Mucosa of descending colon (tissue), 3 donors: ENCODE measurements around the gene KIF18B. TPM values are rescaled to one million over a fixed set of nuclear protein-coding genes. Genes with fewer than 3 reads are reported as not detected.

Experiments used
- ATAC-seq: fragments of 200-7000 bp; cut with Tn5 transposase; one replicate; pipeline ENCODE4 v1.9.1; 2020; ENCODE audit warnings: mild to moderate bottlenecking, moderate library complexity
- DNase-seq, 3 donors: peaks; one replicate each; pipeline ENCODE4 v3.0.0-alpha.2; 2020
- H3K36me3 ChIP-seq: fragments of 200-600 bp; one replicate; pipeline ENCODE4 v1.8.0; 2021; ENCODE audit warnings: low read depth, mild to moderate bottlenecking
- H3K4me1 ChIP-seq: fragments of 200-600 bp; one replicate; pipeline ENCODE4 v1.8.0; 2021; ENCODE audit warnings: low read depth, mild to moderate bottlenecking
- H3K4me3 ChIP-seq: fragments of 200-600 bp; one replicate; pipeline ENCODE4 v1.8.0; 2021; ENCODE audit warnings: mild to moderate bottlenecking
- H3K9me3 ChIP-seq: fragments of 200-600 bp; one replicate; pipeline ENCODE4 v1.8.0; 2021; ENCODE audit warnings: mild to moderate bottlenecking
- CTCF ChIP-seq: fragments of 200-600 bp; IDR thresholded peaks from one replicate; pipeline ENCODE4 v1.8.0; 2022; ENCODE audit warnings: antibody characterized with exemption, mild to moderate bottlenecking
- intact Hi-C, 2 donors: fragments of 100-400 bp; cut with DNase I in 1 of 2; cut with micrococcal nuclease in 1 of 2; formaldehyde crosslinking; loops; one replicate each; pipeline versions ENCODE4 v1.11.0 to v1.11.1; 2022; cut with DNase I, micrococcal nuclease
- total RNA-seq, 3 donors: library from RNA; stranded (reverse); fragmentation: NEBNext Ultra II Directional in 2 of 3; extraction: Animal tissue kit (Norgen Biotek cat#: 25700) in 2 of 3; gene quantifications; one replicate each; pipeline versions ENCODE4 v1.2.1 to v1.2.4, GENCODE V29; 2021 to 2023
- donor health status: DM: no; HTN: no; CAD: no; lungs with moderate emphysema.
- donor health status: DM: no; HTN: no; CAD: no.
- donor health status: DM: no; HTN: yes; CAD: no.

KIF18B gene
- total RNA-seq, 3 donors from 2014 or later: 2.2 to 10.3 (median 4.6) TPM

- intact Hi-C loops: no loop called here
- H3K9me3 ChIP-seq: no peaks in the 10 kb centered on the region
- H3K4me1 ChIP-seq: peaks cover 6% of the 10 kb centered on the region
- DNase-seq: peak in 2 of 3 donors; percentile 75 to 76
- TF ChIP-seq CTCF: peak; percentile 39
- no peak overlapping the region for H3K4me3 ChIP-seq
- peak; percentile 81 for ATAC-seq
- H3K36me3 ChIP-seq: no peaks in the 10 kb centered on the region
These were observed 36.2 kb downstream of the KIF18B start for GRCh38 chr17:44911133-44912001.

- no peak overlapping the region for H3K4me3 ChIP-seq
- H3K36me3 ChIP-seq: no peaks in the 10 kb centered on the region
- ATAC-seq (no peak), DNase-seq (no peak)
- H3K9me3 ChIP-seq: no peaks in the 10 kb centered on the region
- peaks cover 13% of the 10 kb centered on the region for H3K4me1 ChIP-seq
- intact Hi-C loops: no loop called here
- TF ChIP-seq CTCF: no peak
These were observed 37.1 kb downstream of the KIF18B start for GRCh38 chr17:44910231-44911106.

- Histone ChIP-seq H3K4me1 (peaks cover 13% of the 10 kb centered on the region), H3K4me3 (no peak overlapping the region), H3K9me3 (no peaks in the 10 kb centered on the region), H3K36me3 (no peaks in the 10 kb centered on the region)
- ATAC-seq (no peak), DNase-seq (no peak)
- TF ChIP-seq CTCF: no peak
- intact Hi-C loops: no loop called here
These were observed 37.9 kb downstream of the KIF18B start for GRCh38 chr17:44909681-44910144.

GRCh38 chr17:44908761-44909326 is 38.7 kb downstream of the KIF18B start:
- no peaks in the 10 kb centered on the region for H3K36me3 ChIP-seq
- no peaks in the 10 kb centered on the region for H3K9me3 ChIP-seq
- DNase-seq (no peak), ATAC-seq (no peak)
- H3K4me3 ChIP-seq: no peak overlapping the region
- TF ChIP-seq CTCF: no peak
- H3K4me1 ChIP-seq: peaks cover 13% of the 10 kb centered on the region
- intact Hi-C loops: no loop called here

GRCh38 chr17:44907729-44908470 is 39.7 kb downstream of the KIF18B start:
- Histone ChIP-seq H3K9me3 (no peaks in the 10 kb centered on the region), H3K36me3 (no peaks in the 10 kb centered on the region), H3K4me1 (peaks cover 13% of the 10 kb centered on the region), H3K4me3 (no peak overlapping the region)
- DNase-seq (no peak), ATAC-seq (no peak)
- intact Hi-C loops: no loop called here
- TF ChIP-seq CTCF: no peak
